ENCODE measurements around the gene GABPB2.
"Not testable (repeated sequence)": the region's sequence is repeated elsewhere in the genome, so short reads cannot be mapped to it uniquely, and the experiment has no call there.

The GABPB2 gene

DNA sequence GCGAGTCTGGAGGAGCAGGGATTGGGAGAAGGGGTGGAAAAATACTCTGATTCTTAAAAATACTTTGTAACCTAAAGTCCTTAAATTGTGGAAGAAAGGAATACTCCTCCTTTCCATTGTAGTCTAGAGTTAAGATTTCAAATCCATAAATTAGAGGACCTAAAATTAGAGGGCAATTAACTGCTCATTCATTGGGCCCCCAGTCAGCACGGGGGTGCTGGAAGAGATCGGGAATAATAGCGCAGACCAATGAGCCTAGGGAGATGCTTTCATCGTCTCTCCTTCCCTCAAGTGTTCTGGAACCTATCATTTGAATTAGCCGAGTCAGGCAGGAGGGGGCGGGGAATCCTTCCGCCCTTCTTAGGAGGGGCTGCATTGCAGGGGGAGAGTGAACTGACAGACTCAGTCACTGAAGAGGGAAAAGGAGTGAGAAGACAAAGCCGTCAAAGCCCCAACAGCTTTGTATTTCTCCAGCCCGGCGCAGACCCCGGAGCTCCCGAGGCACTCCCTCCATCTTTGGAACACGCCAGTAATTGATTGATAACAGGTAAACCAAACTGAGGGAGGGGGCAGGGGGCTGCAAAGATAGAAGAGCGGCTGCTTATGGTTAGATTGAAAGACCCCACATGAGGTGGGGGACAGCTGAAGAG is 10.4 kb upstream of the GABPB2 start, which contains the start of gene MLLT11:
Gene MLLT11, plus strand, starts transcription at position 391 of the 650 bp plus-strand sequence. CDS start 6,828 bp downstream, outside the sequence.
- peak; percentile 97 for DNase-seq

DNA sequence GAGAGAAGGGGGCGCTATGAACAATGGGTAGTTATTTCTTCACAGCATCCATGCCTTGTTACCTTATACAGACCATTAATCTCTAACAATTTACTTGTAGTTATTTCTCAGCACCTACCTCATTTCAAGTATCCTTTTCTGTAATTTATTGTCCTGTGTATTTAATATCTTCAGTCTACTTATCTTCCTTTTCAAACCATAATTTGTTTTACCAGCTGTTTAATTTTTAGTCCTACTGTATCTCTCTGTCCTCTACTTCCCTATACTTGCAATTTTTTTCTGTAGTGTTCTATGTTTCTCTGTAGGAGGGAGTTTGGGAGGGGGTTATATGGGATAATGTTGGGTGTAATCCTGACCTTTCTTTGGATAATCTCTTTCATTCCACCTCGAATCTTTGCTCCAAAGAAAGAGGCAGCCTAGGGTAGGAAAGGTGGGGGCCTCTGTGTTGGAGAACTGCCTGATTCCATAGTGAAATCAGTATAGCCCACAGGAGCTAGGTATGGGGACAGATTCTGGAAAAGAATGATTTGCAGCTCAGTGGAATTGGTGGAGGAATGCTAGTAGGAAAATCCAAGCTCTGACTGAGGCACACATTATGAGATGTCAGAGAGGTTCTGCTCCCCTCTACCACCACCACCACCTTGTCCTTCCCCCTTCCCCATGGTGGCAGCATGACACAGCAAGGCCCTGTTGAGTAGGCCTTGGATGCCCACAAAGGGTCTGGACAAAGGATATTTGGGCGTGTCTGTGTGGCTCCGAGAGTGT is 9.7 kb upstream of the GABPB2 start:
- DNase-seq: peak; percentile 77

DNA sequence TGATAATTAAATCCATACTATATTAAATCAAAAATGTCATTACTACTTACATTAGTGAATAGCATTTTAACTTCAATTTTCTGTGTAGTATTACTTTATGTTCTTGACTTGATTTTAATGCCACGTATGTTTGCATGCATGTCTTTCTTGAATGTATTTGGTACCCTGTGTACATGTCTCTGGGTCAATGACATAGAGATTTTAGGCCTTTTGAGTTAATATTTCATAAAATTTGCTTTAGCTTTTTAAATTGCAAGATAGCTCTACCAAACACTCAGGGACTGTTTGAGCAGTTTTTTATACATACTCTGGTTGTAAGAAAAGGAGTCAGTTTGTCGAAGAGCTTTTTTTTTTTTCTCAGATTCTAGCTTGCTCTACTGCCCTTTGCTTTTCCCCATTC is 8.9 kb upstream of the GABPB2 start:
- DNase-seq: peak; percentile 41

DNA sequence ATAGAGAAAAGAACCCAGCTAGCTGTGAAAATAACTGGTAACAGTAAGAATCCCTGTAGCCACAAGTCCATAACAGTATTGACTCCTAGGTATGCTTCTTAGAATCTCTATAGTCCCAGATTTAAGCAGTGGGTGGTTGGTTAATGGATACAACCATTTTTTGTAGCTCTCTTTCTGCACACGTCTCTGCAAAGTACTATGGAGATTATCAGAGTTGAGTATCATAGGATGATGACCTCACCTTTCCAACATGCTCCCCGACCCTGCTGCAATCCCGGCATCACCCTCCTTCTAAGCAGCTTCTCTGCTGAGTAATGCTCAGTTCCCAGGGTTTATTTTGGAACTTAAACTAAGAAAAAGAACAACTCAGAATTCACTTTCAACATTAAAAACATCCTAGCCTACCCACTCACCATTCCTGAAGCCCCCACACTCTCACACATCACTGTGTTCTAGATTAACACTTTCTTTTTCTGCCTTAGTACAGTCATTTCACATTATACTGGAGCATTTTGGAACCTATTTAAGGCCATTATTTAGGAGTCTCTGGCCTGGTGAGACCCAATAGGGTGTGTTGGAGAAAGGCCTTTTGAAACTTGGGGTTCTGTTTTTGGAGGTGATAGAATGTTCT is 7.7 kb upstream of the GABPB2 start:
- DNase-seq: no peak

DNA sequence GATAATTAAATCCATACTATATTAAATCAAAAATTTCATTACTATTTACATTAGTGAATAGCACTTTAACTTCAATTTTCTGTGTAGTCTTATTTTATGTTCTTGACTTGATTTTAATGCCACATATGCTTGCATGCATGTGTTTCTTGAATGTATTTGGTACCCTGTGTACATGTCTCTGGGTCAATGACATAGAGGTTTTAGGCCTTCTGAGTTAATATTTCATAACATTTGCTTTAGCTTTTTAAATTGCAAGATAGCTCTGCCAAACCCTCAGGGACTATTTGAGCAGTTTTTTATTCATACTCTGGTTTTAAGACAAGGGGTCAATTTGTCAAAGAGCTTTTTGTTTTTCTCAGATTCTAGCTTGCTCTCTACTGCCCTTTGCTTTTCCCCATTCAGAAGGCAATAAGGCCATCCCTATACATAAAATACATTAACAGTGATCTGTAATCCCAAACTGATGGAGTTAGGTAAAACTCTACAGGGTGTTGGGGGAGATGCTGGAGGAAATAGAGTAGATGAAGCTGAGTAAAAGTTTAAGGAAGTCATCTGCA is 5.4 kb upstream of the GABPB2 start:
- no peak for DNase-seq

DNA sequence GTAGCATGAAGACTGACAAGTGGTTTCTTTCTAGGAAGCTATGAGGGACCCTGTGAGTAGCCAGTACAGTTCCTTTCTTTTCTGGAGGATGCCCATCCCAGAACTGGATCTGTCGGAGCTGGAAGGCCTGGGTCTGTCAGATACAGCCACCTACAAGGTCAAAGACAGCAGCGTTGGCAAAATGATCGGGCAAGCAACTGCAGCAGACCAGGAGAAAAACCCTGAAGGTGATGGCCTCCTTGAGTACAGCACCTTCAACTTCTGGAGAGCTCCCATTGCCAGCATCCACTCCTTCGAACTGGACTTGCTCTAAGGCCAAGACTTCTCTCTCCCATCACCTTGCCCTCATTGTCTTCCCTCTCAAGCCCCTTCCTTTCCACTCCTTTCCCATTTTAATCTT is 3.4 kb upstream of the GABPB2 start:
- no peak for DNase-seq

DNA sequence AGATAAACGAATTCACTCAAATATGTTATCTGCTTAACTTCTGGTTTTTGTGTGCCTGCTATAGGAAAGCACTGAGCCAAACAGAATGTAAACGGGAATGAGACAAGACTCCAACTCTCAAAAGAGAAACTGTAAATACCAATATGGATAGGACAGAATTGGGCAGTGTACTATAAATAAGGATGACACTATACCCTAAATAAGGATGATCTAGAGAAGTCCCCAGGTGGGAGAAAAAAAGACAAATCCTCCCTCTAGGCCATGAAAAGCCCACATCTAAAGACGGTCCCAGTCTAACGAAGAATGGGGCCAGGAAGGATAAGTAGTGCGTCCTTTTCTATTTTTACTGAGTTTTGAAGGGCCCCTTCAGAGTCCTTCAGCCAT is 1.5 kb upstream of the GABPB2 start:
- no peak for DNase-seq

DNA sequence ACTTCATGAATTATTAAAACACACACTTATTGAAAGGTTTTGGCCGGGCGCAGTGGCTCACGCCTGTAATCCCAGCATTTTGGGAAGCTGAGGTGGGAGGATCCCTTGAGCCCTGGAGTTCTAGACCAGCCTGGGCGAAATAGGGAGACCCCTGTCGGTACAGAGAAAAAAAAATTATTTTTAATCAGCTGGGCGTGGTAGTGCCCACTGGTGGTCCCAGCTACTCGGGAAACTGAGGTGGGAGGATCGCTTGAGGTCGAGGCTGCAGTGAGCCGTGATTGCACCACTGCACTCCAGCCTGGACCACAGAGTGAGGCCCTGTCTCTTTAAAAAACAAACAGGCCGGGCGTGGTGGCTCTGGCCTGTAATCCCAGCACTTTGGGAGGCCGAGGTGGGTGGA is 1.7 kb downstream of the GABPB2 start:
- no peak for DNase-seq

DNA sequence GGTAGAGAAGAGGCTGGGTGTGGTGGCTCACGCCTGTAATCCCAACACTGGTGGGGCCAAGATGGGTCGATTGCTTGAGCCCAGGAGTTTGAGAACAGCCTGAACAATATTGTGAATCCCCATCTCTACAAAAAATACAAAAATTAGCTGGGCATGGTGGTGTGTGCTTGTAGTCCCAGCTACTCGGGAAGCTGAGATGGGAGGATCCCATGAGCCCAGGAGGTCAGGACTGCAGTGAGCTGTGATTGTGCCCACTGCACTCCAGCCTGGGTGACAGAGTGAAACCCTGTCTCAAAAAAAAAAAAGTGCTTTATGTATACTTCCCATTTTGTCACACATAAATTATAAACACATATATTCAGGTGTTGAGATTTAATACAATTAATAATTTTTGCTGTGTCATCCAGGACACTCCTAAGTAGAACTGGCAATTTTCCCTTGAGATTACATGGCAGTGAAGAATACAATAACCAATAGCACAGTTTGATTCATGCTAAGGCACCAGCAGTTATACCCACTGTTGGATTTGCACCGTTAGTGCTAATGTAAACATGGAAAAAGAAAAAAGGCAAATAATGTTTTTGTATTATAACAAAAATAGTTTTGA is 15.5 kb downstream of the GABPB2 start:
- DNase-seq: no peak

DNA sequence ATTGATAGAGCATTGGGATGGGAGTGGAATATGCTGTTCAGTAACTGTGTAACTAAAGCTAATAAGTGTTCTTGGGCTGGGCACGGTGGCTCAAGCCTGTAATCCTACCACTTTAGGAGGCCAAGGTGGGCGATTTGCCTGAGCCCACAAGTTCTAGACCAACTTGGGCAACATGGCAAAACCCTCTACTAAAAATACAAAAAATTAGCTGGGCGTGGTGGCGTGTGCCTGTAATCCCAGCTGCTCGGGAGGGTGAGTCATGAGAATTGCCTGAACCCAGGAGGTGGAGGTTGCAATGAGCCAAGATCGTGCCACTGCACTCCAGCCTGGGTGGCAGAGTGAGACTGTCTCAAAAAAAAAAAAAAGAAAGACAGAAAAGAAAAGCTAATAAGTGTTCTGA is 26.9 kb downstream of the GABPB2 start:
- DNase-seq: not testable (repeated sequence)

DNA sequence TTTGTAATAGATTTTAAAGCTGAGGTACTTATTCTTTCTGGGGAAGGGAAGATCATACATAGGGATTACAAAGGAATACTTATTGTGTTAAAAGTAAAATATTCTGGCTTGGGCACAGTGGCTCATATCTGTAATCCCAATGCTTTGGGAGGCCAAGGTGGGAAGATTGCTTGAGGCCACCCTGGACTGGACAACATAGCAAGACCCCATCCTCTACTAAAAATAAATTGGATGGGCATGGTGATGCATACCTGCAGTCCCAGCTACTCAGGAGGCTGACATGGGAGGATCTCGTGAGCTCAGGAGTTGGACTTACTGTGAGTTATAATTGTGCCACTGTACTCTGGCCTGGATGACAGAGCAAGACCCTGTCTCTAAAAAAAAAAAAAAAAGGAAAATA is 27.6 kb downstream of the GABPB2 start:
- DNase-seq: no peak

DNA sequence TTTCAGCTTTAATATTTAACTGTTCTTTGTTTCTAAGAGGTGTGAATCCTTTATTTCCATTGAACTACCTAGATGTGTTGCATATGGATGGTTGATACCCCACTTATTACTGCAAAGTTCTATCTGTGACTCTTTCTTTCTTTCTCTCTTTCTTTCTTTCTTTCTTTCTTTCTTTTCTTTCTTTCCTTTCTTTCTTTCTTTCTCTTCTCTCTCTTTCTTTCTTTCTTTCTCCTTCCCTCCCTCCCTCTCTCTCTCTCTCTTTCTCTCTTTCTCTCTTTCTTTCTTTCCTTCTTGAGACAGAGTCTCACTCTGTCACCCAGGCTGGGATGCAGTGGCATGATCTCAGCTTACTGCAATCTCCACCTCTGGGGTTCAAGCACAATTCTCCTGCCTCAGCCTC is 34.1 kb downstream of the GABPB2 start:
- DNase-seq: no peak

DNA sequence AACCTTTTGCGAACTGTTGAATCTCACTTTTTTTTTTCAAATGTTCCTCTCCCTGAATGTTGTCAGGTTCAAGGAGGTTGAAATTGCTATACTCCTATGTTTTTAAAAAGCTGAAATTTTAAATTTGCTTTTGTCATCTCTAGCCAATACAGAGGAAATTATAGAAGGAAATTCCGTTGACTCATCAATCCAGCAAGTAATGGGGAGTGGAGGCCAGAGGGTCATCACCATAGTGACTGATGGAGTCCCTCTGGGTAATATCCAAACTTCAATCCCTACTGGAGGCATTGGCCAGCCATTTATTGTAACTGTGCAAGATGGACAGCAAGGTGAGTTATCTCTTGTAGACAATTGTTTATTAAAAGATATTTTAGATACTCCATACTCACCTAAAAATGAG is 36.3 kb downstream of the GABPB2 start:
- DNase-seq: peak; percentile 61

DNA sequence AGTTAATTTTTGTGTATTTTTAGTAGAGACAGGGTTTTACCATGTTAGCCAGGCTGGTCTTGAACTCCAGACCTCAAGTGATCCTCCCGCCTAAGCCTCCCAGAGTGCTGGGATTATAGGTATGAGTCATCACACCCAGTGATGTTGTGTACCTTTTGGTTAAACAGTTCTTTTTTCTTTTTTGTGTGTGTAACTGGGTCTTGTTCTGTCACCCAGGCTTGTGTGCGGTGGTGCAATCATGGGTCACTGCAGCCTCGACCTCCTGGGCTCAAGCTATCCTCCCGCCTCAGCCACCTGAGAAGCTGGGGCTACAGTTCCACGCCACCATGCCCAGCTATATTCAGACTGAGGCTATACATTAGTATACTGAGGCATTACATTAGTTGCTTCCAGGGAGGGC is 37.8 kb downstream of the GABPB2 start:
- no peak for DNase-seq

DNA sequence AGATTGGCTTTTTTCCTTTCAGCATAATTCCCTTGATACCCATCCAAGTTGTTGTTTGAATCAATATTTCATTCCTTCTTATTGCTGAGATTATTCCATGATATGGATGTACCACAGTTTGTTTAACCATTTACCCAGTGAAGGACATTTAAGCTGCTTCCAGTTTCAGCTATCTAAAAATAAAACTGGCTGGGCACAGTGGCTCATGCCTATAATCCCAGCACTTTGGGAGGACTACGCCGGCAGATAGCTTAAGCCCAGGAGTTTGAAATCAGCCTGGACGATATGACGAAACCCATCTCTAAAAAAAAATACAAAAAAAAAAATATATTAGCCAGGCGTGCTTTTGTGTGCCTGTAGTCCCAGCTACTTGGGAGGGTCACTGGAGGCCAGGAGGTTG is 43.3 kb downstream of the GABPB2 start:
- DNase-seq: no peak

DNA sequence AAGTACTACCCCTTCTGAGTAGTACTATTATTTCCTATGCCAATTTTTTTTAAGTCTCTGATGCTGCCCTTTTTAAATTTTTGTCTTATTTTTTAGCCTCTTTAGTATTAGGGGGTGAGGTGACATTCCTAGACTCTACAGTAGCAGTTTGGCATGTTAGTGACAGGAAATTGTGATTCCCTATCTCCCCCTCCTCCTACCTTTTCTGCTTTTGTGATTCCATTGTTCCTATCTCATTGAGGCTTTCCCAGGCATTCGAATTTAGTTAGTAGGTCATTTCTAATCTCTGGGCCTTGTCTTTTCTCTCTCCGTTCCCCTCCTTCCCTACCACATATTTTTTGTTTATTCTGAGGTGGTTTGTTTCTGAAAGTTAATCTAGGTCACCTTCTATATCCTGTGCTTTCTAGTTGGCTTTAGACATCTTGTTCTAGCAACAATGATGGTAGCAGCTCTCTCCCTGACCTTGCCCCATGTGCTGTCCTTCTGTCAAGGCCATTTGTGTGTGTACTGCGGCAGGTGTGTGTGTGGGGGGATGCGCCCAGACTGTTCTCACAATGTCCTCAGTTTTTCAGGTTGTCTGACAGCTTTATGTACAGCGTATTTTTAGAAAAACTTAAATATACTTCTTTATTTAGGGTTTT is 54.3 kb downstream of the GABPB2 start:
- DNase-seq: no peak

DNA sequence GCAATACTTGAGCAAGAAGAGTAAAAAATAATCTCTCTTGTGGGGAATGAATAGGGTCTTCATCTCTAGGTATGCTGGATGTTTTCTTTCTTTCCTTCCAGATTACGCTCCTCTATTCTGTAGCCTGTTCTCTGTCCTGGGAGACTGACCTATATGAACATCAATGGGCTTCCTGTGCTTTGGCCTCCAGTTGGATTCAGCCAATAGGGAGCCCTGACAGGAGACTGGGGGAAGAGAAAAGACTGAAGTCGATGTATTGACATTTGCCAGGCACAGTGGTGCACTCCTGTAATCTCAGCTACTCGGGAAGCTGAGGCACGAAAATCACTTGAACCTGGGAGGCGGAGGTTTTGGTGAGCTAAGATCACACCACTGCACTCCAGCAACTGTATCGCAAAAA is 58.2 kb downstream of the GABPB2 start:
- no peak for DNase-seq

DNA sequence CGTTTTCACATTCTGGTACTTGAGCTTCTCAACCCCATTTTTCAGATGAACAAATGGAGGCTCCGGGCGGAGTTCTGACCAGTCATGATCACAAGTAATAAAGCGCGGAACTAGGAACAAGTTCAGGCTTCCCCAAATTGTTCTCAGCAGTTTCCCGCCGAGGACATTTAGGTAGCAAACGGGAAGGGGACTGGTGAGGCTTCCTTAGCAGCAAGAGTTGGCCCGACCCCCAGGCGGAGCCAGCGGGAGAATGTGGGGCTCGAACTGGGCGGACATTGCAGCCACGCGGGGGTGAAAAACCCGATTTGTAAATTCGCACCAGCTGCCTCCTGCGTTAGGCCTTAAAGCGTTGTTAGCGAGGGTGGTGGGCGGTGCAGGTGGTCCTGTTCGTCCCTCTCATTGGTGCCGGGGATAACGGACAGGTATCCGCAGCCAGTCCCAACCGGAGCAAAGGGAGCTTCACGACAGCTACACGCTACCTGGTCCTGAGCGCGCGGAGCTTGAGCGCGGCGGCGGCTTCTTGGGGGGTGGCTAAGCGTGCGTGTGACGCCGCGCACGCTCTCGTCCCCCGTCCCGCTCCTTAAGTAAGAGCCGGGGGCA is 60.5 kb downstream of the GABPB2 start:
- DNase-seq: peak; percentile 95

DNA sequence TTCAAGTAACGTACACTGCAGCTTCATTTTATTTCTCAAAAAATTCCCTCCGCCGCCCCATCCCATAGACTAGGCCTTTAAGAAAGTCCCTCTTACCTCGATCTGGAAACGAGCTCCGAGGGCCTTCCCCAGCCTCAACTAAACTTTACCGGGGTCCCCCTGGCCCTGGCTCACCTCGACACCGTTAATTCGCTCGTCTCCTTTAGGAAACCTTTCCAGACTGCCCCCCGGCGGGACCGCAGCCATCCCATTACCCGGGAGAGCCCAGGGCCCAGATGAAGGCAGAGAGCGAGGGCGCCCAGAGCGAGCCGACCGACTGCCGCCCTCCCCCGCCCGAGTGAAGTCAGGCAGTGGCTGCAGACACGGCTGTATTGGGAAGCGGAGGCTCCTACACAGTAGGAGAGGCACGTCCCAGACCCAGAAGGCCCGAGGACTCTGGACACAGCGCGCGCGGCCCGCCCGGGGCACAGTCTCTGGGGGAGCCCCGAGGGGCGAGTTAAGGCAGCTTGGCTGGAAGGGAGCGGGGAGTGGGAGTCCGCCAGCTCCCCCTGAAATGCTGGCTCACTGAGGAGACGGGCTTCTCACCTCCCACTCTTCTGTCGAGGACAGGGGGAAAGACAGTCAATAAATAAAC is 61.3 kb downstream of the GABPB2 start:
- peak; percentile 74 for DNase-seq

DNA sequence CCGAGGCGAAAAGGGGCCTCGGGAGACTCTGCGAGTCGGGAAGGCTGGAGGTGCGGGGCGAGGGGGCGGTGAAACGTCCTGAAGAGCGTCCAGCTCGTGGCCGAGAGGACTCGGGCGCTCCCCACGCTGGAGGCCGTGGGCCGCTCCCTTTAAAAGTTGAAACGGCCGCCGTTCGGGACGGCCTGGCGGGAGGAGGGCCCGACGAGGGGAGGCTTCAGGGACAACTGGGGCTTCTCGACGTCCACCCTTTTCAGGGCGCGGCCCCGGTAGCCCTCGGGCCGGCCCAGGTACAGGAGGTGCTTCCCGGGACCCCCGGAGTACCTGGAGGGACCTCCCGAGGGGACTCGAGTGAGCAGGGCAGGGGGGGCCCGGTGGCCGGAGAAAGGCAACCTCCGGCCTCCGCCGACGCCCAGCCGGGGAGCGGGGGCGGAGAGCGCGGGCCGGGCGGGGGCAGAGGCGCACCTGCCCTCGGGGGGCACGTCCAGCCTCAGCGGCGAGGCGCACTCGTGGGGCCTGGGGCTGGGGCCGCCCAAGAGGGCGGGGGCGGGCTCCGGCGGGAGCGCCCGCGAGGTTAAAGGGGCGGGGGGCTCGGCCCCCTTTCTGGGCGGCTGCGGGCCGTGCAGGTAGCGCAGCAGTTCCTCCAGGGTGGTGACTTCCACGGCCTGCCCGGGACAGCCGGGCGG is 61.9 kb downstream of the GABPB2 start:
- no peak for DNase-seq

Data from eye (tissue), 1 donor.